ENCODE measurements around the gene YLPM1. TPM values are rescaled to one million over a fixed set of nuclear protein-coding genes. Genes with fewer than 3 reads are reported as not detected.

Gene YLPM1
- total and polyA plus RNA-seq, 12 donors: 8.4 to 45.9 (median 36.3) TPM

- 75 to 81% methylated on average over 9 of the region's 9 CpGs for WGBS, 2 donors
- no peak for TF ChIP-seq CTCF (IDR thresholded peaks at IDR 0.05)
- peaks cover 0 to 21% (median 12%) of the 10 kb centered on the region in 9 donors for H3K4me1 ChIP-seq
- H3K4me3 ChIP-seq: no peak overlapping the region
- H3K9me3 ChIP-seq: no peaks in the 10 kb centered on the region
- H3K36me3 ChIP-seq: no peaks in the 10 kb centered on the region
- no peak overlapping the region for H3K27ac ChIP-seq
- H3K27me3 ChIP-seq: no peaks in the 10 kb centered on the region
- intact Hi-C loops (cut with DNase I): loop anchor here in 5 of 10 donors (2.0 to 10.0 kb wide), 5 partner anchors 44 to 234 kb away; no protein-coding TSS in a partner anchor
- ATAC-seq (peak in 3 of 8 donors; percentile 20 to 41 (median 32)), DNase-seq (no peak)
Measured at GRCh38 chr14:74863274-74863673, 100.2 kb downstream of the YLPM1 start.

GRCh38 chr14:74864198-74864597 is 101.1 kb downstream of the YLPM1 start:
- no peaks in the 10 kb centered on the region for H3K36me3 ChIP-seq
- intact Hi-C loops (cut with DNase I): loop anchor here in 4 of 10 donors (5.0 to 10.0 kb wide), 4 partner anchors 43 to 233 kb away; no protein-coding TSS in a partner anchor
- H3K9me3 ChIP-seq: no peaks in the 10 kb centered on the region
- no peak for TF ChIP-seq CTCF (IDR thresholded peaks at IDR 0.05)
- DNase-seq (no peak), ATAC-seq (no peak)
- no peak overlapping the region for H3K27ac ChIP-seq
- 87 to 90% methylated on average over 9 of the region's 9 CpGs for WGBS, 2 donors
- H3K4me1 ChIP-seq: peaks cover 0 to 21% (median 12%) of the 10 kb centered on the region in 9 donors
- H3K27me3 ChIP-seq: no peaks in the 10 kb centered on the region
- H3K4me3 ChIP-seq: no peak overlapping the region

GRCh38 chr14:74865156-74865555 is 102.0 kb downstream of the YLPM1 start:
- Histone ChIP-seq H3K4me3 (no peak overlapping the region), H3K9me3 (no peaks in the 10 kb centered on the region), H3K27me3 (no peaks in the 10 kb centered on the region), H3K27ac (no peak overlapping the region), H3K36me3 (no peaks in the 10 kb centered on the region), H3K4me1 (peaks cover 0 to 20% (median 10%) of the 10 kb centered on the region in 9 donors)
- DNase-seq: no peak
- intact Hi-C loops (cut with DNase I): loop anchor here in 1 of 10 donors (10.0 kb wide), 1 partner anchor 220 kb away; no protein-coding TSS in a partner anchor
- no peak for ATAC-seq
- 92 to 96% methylated on average over 5 of the region's 5 CpGs for WGBS, 2 donors
- no peak for TF ChIP-seq CTCF (IDR thresholded peaks at IDR 0.05)

- 70 to 77% methylated on average over 3 of the region's 3 CpGs for WGBS, 2 donors
- H3K36me3 ChIP-seq: no peaks in the 10 kb centered on the region
- intact Hi-C loops (cut with DNase I): loop anchor here in 1 of 10 donors (10.0 kb wide), 1 partner anchor 218 kb away; no protein-coding TSS in a partner anchor
- no peak for TF ChIP-seq CTCF (IDR thresholded peaks at IDR 0.05)
- no peak overlapping the region for H3K4me3 ChIP-seq
- H3K9me3 ChIP-seq: no peaks in the 10 kb centered on the region
- H3K27me3 ChIP-seq: no peaks in the 10 kb centered on the region
- DNase-seq (no peak), ATAC-seq (no peak)
- H3K4me1 ChIP-seq: peaks cover 0 to 6% (median 0%) of the 10 kb centered on the region in 9 donors
- H3K27ac ChIP-seq: no peak overlapping the region
Measured at GRCh38 chr14:74866708-74867389, 103.7 kb downstream of the YLPM1 start.

Measured in heart right ventricle (tissue), 16 donors.